Stimulated activated naive CD8-positive, alpha-beta T cell treated with anti-CD3 and anti-CD28 coated beads, Interleukin-15, Interleukin-2, amounts not matched to agents 100 U/mL and 50 U/mL, for 24 hours (primary cell): ENCODE data around the gene TRIM2.

Experiments
- ATAC-seq: fragments of 150-1000 bp; cut with Tn5 transposase; one replicate; pipeline ENCODE4 v1.10.0; 2021
- DNase-seq: peaks from one replicate; pipeline ENCODE4 v3.0.0; 2021

The TRIM2 gene

DNA sequence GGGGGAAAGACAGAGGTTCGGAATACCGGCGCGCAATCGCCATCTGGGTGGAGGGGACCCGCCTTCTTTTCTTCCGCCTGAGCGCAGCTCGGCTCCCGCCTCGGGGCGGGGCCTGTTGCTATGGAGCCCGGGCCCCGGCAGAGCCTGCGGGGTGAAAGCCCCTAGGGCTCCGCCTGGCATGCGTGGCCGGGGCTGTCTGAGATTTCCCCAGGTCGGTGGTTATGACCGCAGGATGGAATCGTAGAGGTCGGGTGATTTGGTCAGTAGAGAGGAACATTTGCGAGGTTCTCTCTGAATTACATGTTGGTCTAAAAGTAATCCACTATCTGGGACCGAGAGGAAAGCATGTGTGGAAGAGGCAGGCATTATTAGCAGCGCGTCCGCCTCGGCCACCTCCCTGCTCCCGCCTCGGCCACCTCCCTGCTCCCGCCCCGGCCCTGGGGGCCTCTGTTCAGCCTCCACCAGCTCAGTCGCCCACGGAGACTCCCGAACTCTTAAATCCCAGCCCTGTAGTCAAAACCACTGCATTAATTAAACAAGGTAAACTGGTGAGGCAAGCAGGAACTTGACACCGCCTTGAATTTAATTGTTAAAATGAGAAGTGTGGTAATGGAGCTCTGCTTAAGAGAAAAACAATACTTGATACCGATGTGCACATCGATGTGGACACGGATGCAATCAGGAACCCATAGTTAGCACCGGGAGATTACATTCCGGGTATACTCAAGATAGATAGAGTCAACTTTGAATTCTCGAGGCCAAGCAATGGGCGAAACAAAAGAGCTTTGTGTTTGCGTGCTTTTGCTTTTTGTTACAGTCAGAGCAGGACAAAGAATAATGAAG lies 45.2 kb downstream of the TRIM2 start:
- peak; percentile 99 for ATAC-seq
- DNase-seq: peak; percentile 88

DNA sequence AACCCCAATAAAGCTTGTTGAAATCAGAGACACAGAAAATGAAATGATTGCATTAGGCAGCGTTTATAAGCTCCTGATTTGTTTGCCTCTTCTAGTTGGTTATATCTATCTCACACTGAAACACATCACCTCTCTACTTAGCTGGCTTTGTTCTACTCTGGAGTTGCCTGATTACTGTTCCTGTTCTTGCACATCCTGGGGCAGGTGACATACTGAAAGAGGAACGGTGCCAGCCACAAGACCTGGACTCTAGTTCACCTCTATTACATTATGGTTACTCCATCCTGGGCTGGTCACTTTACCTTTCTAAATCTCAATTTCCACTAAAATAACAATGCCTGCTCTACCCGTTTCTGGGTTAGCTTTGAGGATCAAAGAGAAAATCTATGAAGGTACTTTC lies 47.9 kb downstream of the TRIM2 start:
- ATAC-seq (no peak), DNase-seq (no peak)

DNA sequence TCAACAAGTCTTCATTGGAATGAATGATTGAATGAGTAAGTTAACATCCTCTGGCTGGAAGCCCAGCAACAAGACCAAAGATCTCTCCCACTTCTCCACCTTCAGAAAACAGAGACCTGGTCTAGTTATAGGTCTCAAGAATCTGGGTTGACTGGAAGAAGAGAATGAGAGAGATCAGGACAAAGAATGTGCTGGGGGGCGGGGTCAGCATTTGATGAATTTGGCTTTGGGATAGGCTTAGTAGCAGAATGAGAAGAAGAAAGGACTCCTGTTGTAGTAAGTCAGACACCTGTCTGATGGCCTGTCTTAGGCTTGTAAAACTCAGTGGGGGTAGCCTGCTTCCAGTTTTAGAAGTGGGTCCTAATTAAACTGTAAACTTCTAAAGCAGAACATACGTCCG lies 51.0 kb downstream of the TRIM2 start:
- no peak for DNase-seq
- ATAC-seq: no peak

DNA sequence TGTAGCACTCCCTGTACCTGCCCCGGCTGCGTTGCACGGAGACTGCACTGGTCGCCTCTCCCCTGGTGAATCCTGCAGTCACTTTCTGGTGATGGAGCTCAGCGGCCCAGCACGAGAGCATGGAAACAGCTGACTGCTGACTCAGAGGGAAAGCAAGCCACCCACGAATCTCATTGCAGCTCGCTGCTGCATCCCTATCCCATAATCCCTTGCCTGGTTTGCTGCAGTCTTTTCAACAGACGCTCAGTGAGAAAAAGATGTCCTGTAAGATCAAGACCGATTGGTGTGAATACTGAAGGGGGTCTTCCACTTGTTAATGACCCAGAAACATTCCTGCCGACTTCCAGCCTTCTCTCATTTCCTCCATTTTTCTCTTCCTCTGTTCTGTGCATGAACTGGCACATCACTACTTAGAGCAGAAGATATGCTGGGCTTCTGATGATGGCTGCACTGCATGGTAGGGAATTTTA lies 52.9 kb downstream of the TRIM2 start:
- peak; percentile 39 for DNase-seq
- ATAC-seq: peak; percentile 81

DNA sequence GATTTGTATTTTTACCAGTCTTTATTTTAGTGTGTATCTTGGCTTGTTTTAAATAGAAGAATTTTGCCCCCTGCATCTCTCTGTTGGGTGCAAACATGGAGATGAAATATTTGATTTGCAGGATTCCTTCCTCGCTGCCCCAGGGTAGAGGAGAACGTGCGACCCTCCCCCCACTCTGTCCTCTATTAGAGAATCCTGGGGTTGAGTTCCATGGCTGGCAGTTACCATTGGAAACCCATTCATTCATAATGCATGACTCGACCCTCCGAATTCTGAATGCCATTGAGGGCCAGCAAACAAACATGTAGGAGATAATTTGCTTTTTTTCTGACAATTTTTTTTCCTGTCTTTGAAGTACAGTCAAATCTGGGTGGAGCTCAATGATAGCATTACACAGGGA lies 53.7 kb downstream of the TRIM2 start:
- DNase-seq (no peak), ATAC-seq (no peak)

DNA sequence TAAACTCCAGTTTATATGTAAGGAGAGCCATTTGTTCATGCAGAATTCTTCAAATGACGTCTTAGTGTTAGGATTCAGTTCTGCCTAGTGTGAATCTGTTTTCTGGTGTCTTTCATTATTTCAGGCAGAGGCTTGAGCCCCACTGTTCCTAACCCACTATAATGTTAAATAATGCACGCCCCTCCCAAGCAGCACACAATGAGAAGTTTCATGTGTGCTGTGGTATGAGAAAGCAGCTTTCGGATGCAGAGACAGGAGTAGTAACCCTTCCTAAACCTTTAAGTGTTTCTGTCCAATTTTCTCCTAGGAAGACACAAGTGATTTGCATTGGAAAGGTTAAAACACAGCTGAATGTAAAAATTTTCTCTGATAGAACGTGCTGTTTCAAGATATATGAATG lies 54.5 kb downstream of the TRIM2 start:
- ATAC-seq (no peak), DNase-seq (no peak)

DNA sequence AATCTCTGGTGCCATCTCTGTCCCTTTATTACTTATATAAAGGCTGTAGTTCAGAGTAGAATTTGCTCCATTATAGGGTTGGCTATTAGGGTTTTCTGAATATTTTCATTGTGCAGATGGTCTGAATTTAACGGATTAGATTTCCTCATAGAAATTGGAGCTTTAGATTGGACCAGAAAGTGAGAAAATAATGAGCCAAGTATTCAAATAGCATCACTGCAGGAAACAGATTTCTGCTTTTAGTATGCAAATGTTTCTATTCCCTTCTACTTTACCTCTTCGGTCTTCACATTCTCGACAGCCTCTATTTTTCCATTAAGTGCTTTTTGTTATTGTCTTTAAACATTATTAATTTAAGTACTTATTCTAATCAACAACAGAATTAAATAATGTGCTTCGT lies 55.4 kb downstream of the TRIM2 start:
- ATAC-seq: no peak
- no peak for DNase-seq

DNA sequence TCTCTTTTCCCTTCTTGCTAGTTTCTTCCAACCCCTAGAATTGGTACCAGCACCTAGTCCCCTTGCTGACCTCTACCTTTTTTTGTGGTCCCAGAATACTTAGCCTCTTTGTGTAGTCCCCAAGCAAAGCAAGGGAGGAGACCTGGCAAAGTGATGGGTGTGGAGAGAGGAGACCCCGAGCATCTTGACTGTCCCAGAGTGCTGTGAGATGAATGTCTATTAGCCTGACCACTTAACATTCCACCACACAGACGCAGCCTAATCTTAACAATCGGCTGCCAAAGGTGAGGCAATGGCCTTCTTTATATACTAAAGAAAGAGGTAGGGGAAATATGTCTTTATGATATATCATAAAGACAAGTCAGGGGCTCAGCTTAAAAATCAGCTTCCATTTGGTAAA lies 55.9 kb downstream of the TRIM2 start:
- ATAC-seq (no peak), DNase-seq (no peak)

DNA sequence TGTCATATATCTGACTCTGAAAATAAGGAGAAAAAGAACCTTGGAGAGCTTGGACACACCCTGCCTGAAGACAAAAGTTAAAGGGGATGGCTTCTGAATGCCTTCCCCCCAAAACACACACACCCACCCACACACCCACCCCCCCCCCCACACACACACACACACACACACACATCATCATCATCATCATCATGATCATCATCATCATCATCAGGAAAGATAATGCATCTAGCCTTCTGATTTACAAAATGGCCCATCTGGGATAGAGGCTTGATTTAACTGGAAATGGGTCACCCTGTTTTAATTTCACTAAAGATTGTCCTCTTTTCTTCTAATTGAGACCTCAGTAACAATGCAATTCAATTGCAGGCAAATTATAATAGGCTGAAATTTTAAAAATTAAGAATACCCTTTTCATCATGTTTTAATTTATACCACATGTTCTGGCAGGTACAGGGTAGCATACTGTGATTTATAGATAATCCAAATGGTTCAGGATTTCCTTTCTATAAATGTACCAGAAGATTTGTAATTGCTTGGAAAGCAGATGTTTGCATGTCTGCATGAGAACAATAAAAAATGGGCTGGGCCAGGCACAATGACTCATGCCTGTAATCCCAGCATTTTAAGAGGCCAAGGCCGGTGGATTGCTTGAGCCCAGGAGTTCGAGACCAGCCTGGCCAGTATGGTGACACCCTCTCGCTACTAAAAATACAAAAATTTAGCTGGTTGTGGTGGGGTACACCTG lies 56.5 kb downstream of the TRIM2 start:
- ATAC-seq (no peak), DNase-seq (no peak)

DNA sequence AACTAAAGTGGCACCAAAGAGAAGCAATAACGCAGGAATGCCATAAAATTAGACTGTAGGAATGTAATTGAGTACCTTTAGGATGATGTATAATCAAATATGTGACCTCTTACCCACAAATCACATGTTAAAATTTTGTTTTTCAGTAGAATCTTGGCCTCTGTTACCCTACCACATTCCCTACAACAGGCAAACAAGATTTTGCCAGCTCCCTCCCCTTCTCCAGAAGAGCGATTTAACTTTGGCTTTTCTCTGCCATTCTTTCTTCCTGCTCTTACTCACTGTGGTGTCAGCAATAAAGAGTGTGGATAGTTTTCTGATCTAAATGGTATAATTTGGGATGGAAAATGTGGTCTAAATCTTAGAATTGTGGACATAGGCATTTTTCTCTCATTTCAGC lies 57.2 kb downstream of the TRIM2 start:
- DNase-seq: no peak
- no peak for ATAC-seq

DNA sequence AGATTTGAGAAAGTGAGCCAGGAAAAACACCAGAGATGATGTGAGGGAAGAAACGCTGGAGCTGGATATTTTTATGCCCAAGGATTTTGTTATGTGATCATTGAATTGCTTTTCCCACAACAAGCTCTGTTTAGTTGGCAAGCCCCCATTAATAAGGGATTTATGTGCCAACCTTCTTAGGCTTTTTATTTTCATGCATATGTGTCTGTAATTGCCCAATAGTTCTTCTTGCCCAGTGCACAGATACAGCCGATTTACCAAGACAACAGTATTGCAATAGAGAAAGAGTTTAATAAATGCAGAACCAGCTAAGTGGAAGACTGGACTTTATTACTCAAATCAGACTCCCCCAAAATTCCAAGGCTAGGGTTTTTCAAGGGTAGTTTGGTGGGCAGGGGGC lies 57.7 kb downstream of the TRIM2 start:
- DNase-seq (no peak), ATAC-seq (no peak)

DNA sequence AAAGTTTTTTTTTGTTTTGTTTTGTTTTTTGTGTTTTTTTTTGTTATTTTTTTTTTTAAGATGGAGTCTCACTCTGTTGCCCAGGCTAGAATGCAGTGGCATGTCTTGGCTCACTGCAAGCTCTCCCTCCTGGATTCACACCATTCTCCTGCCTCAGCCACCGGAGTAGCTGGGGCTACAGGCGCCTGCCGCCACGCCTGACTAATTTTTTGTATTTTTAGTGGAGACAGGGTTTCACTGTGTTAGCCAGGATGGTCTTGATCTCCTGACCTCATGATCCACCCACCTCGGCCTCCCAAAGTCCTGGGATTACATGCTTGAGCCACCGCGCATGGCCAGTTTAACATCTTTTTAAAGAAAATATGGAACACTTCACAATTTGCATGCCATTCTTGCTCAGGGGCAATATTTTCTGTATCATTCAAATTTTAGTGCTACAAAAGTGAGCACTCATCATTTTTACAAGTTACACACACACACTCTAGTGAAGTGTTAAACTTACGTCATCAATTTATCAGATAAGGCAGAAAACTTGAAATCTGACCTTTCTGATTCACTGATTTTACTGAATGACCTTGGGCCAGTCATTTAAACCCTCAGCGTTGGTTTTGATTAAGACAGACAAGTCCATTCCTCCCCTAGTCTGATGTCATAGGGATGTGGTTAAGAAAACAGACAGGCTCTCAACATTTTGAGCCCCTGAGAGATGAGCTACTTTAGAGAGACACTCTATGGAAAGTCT lies 61.2 kb downstream of the TRIM2 start:
- DNase-seq: no peak
- ATAC-seq: no peak

DNA sequence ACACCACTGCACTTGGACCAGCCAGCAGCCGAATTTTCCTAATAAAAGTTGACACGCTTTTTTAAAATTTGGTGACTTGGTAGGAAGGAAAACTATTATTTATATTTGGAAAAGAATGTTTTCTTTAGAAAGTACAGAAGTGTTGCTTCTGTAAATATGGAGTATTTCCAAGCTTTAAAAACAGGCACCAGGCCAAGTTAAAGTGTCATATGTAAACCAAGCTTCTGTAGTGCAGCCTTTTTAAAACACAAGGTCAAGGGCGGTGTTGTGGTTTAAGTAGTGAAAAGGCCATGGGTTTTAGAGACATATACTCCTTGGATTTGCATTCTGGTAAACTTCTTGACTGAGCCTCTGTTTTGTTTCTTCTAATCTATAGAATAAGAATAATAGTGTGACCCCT lies 62.7 kb downstream of the TRIM2 start:
- ATAC-seq: no peak
- DNase-seq: no peak

DNA sequence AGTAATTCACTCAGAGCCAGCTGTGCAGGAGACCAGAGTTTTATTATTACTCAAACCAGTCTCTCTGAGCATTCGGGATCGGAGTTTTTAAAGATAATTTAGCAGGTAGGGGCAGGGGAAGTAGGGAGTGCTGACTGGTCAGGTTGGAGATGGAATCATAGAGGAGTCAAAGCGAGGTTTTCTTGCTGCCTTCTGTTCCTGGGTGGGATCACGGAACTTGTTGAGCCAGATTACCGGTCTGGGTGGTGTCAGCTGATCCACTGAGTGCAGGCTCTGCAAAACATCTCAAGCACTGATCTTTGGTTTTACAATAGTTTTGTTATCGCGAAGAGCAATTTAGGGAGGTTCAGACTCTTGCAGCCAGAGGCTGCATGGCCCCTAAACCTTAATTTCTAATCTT lies 63.6 kb downstream of the TRIM2 start:
- no peak for DNase-seq
- ATAC-seq: no peak

DNA sequence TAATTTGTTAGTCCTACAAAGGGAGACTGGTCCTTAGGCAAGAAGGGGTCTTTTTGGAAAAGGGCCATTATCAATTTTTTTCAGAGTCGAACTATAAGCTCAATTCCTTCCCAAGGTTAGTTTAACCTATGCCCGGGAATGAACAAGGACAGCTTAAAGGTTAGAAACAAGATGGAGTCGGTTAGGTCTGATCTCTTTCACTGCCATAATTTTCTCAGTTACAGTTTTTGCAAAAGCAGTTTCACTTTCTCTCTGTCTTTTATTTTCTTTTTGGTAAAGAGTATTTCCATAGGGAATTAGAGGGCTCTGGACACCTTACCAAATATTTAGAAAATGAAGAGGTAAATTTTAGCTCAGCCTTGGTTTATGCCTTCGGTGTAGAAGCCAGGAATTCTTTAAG lies 64.1 kb downstream of the TRIM2 start:
- ATAC-seq (no peak), DNase-seq (no peak)

DNA sequence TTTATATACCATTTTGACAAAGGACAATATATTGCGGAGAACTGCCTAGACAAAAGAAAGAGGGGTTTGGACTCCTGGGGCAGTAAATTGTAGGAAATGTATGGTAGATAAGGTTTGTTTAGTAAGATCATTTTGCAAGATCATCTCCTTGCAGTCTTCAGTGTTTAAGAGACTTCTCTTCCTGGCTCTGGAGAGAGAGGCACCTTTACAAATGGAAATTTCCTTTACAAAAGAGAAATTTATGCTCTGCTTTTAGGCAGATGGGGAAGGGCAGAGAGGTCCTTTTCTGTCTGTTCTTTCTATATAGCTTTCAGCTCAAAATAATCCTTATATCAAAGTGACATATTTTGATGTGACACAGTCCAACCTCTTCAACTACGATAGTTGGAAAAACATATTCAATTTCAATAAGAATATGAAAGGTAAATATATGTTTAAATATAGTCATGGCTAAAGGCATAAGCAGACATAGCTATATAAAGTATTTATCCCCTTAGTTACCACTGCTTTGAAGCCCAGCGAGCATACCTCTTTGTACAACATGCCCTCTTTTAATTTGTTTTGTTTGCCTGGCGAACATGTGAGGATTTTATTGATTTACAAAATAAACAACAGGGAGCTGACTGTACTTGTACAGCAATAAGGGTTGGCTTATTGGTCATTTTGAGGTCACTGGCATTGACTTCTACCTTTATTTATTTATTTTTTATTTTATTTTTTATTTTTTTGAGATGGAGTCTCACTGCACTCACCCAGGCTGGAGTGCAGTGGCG lies 65.2 kb downstream of the TRIM2 start:
- ATAC-seq (no peak), DNase-seq (no peak)

DNA sequence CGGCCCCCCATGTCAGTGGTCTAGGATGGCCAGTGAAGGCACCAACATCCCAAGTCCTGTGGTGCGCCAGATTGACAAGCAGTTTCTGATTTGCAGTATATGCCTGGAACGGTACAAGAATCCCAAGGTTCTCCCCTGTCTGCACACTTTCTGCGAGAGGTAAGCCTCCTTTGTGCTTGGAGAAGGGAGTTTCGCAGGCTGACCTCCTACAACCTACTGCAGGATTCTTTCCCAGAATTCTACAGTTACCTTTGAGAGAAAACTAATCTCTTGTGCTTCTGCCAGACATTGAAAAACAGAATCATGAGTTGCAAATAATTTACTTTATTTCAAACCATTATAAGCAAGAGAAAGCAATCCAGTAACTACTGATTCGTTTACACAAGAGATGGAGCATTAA lies 66.1 kb downstream of the TRIM2 start:
- DNase-seq (no peak), ATAC-seq (no peak)

DNA sequence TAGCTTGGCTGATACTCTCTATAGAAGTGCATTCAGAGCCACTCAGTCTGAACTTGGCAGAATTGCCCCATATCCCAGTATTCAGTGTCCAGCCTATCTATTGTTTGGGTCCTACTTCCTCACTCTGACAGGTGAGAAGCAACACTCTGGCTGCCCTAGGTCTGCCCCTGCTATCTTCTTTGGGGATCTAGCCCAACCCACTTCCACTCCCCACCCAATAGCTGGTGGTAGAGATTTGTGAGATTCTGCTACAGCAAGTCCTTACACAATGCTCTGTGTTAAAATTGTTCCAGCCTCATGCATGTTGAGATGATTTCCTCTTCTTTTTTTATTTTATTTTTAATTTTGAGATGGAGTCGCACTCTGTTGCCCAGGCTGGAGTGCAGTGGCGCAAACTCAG lies 67.6 kb downstream of the TRIM2 start:
- ATAC-seq (no peak), DNase-seq (no peak)

DNA sequence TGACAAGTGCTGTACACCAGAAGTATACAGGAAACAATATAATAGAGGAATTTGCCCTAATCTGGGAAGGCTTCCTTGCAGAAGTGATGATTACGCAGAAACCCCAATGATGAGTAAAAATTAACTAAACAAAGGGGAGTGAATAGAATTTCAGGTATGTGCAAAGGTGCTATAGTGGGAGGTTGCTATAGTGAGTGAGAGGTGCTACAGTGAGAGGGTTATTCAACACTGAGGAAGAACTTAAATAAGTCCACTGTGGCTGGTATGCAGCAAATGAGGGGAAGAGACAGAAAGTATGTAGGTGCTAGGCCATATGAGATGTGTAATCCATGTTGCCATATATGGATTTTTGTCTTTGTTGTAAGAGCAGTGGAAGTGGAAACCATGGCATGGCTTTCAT lies 69.5 kb downstream of the TRIM2 start:
- no peak for ATAC-seq

DNA sequence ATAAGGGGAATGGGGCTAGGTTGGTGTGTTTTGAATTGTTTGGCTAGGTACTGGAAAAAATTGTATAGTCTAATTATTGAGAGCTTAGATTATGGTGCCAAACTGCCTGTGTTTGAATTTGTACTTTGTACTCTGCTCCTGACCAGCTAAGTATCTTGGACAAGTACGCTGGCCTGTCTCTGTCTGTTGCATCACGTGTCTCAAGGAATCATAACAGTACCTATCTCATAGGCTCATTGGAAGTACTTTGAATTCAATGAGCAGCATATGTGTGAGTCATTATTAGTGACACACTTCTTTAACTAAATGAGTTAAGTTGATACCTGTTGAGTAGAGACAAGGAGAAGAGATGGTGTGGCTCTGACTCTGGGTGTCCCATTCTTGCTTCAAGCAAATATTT lies 70.7 kb downstream of the TRIM2 start:
- DNase-seq (no peak), ATAC-seq (no peak)

More for the DNA sequence above, 69.5 kb downstream of the TRIM2 start:
- DNase-seq: no peak

DNA sequence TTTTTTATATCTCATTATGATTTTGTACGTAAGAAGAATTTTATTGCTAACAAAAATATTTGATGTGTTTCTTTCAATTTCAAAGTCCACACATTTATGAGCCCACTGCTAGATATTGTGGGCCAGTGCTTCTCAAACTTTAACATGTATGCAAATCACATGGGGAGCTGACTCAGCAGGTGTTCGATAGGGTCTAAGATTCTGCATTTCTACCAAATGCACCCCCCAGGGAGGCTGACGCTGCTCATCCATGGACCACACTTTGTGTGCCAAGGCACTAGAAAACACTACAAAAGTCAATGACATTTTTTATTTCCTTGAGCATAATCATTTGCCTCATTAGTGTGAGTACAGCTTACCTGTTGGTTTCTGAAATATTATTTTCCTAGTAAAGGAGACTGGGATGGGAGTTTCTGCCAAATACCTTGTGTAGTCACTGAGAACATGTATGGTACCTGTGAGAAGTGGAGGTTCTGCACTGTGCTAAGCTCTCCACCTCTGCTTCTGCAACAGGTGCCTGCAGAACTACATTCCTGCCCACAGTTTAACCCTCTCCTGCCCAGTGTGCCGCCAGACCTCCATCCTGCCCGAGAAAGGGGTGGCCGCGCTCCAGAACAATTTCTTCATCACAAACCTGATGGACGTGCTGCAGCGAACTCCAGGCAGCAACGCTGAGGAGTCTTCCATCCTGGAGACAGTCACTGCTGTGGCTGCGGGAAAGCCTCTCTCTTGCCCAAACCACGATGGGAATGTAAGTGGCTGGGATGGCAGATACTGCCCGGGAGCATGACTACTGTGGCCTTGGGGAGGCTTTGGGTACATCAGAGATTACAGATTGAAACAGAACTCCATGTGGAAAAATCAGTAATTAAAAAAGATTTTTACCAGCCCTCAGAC lies 71.4 kb downstream of the TRIM2 start:
- no peak for ATAC-seq

More for the DNA sequence above, 71.4 kb downstream of the TRIM2 start:
- no peak for DNase-seq
